SH-SY5Y (cell line): ENCODE data around the gene PTPRG.

ENCODE experiments used
- GATA2 ChIP-seq: IDR thresholded peaks from 2 replicates; pipeline ENCODE4 v1.6.1; 2011; ENCODE audit warnings: mild to moderate bottlenecking, low read depth, low read length
- GATA3 ChIP-seq: IDR thresholded peaks from 2 replicates; pipeline ENCODE4 v1.6.1; 2011; ENCODE audit warnings: low read depth, mild to moderate bottlenecking, low read length, moderate library complexity

The PTPRG gene

GRCh38 chr3:61547625-61548024 lies 13.7 kb upstream of the PTPRG start:
- TF ChIP-seq GATA3 (no peak), GATA2 (no peak)

- TF ChIP-seq GATA3 (no peak), GATA2 (no peak)
Measured at GRCh38 chr3:61559136-61559731, 2.1 kb upstream of the PTPRG start.

- peak; percentile 69; the same call in 1 of the 2 replicates for TF ChIP-seq GATA2
- TF ChIP-seq GATA3, result no peak
Measured at GRCh38 chr3:61560517-61561373, 626 bp upstream of the PTPRG start.

DNA sequence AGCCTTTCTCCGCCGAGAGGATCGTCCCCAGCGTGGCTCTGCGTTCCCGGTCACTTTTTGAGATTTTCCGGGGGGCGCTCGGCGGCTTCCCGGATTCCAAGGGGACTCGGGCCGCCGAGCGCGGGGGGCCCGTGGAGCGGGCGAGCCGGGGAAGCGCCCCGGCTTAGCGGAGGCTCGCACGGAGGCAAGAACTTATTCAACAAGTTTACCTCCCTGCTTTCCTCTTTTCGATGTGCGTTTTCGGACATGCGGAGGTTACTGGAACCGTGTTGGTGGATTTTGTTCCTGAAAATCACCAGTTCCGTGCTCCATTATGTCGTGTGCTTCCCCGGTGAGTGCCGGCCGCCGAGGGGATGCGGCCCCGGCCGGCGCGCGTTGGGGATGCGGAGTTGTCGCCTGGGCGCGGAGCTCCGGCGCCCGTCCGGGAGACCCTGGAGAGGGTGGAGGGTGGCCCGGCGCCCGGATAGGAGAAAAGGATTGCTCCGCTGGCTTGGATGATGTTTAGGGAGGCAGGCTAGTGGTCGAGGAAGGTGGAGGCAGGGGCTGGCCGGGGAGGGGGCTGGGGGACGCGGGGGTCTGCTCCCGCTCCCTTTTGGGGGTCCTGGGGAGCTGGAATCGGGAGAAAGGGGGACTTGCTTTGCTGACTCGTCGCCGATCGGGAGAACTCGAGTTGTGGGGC lies 810 bp downstream of the PTPRG start:
- TF ChIP-seq GATA3, result no peak
- no peak for TF ChIP-seq GATA2

DNA sequence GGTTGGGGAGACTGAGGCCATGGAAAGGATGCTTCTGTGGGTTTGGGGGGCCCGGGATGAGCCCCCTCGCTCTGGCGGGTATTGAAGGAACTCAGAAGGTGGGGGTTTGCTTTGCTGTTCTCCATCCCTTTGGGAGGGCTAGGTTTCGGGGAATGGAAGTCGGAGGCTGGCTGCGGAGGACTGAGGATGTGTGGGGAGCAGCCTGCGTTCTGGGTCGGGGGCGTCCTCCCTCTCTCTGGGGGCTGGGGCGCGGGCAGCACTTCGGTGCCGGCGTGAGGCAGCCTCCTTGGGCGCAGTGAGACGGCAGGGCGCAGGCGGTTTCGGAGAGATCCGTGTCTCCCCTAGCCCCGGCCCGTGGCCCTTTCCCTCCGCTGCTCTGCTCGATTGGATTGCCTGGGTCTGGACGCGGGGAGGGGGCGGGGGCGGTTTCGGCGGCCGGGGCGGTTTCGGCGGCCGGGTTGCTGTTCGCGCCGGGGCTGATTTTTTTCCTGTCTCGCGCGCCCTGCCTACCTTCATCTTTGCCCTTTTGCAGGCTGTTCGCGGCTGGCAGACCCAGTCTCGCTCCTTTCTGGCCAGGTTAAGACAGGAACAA lies 1.4 kb downstream of the PTPRG start:
- TF ChIP-seq GATA3 (no peak), GATA2 (no peak)

- TF ChIP-seq GATA3, result no peak
Measured at GRCh38 chr3:61563313-61564271, 2.2 kb downstream of the PTPRG start.

- TF ChIP-seq GATA3 (no peak), GATA2 (no peak)
Measured at GRCh38 chr3:61564395-61565059, 3.2 kb downstream of the PTPRG start.

DNA sequence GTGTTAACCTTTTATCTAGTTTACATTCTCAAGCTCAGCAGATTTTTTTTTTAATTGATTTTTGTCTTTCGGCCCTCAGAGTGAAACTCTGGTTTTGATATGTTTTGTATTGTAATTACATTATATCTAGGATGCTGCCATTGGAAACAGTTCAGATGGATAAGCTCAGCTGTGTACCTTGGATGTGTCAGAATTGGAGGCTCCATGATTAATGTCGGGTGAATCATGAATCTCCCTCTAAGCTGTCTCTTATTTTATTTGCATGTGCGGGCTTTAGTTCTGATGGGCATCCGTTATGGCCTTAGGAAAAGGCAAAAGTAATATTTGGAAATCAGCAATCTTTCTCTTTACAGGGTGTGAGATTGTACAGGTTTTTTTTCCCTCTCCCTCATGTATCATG lies 4.2 kb downstream of the PTPRG start:
- TF ChIP-seq GATA2 (no peak), GATA3 (no peak)

GRCh38 chr3:61568127-61568526 lies 6.8 kb downstream of the PTPRG start:
- no peak for TF ChIP-seq GATA3
- TF ChIP-seq GATA2, result no peak

DNA sequence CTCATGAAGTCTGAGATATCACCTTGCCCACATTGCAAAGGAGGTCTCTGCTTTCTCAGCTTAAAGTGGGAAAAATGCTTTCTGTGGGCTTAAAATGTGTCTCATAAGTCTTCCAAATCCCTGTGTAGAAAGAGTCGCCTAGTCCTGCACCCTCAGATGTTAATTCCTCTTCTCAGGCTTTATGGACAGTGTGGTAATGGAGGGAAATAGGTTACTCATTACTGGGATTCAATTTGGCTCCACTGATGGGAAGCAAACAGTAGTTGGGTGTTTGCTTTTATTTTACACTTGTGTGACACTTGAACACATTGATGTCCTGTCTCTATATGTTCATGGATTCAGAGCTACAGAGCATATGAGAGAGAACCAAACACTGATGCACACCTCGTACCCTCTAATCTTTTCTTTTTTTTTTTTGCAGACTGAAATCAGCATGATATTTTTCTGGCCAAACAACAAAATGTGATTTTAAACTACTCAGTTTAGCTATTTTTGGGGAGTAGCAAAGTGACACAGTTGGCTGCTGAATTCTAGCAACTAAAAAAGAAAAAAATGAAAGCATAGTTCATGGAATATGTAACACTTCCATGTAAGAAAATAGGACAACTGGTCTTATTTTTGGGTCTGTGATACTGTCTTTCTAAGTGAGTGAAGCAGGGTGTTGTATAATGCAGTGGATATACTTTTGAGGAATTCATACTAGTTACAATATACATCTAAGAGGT lies 8.6 kb downstream of the PTPRG start:
- TF ChIP-seq GATA3 (no peak), GATA2 (no peak)

GRCh38 chr3:61570813-61571212 lies 9.4 kb downstream of the PTPRG start:
- TF ChIP-seq GATA2, result no peak
- no peak for TF ChIP-seq GATA3
